Raji (cell line): ENCODE results near the gene MAST2.

ENCODE experiments used
- POLR2A ChIP-seq: IDR thresholded peaks from 2 replicates; pipeline ENCODE4 v1.6.1; 2011; ENCODE audit warnings: low read depth, low read length, control low read depth; ENCODE audit not compliant: insufficient read depth

The MAST2 gene

GRCh38 chr1:45877264-45877663, 73.9 kb downstream of the MAST2 start:
- TF ChIP-seq POLR2A, result no peak

DNA sequence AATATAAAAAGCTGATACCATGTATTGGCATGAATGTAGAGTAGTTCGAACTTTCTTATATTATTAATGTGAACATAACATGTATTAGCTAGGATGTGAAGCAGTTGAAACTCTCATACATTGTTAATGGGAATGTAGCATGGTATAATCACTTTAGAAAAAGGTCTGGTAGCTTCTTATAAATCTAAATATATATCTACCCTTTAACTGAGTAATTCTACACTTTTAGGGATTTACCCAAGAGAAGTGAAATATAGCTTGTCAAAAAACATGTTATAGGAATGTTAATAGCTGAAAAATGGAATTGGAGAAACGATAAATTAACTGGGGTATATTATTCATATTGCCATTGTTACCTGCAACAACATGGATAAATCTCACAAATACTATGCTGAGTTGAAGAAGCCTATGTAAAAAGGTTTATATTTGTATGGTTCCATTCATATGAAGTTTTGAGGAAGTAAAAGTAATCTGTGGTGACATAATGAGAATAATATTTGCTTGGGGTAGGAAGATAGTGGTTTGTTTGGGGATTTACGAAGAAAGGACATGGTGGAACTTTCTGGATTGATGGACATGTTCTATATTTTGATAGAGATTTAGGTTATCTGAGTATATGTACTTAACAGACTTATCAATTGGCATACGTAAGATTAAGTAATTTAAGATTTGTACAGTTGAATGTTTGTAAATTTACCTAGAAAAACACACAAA, 76.6 kb downstream of the MAST2 start:
- TF ChIP-seq POLR2A, result no peak

DNA sequence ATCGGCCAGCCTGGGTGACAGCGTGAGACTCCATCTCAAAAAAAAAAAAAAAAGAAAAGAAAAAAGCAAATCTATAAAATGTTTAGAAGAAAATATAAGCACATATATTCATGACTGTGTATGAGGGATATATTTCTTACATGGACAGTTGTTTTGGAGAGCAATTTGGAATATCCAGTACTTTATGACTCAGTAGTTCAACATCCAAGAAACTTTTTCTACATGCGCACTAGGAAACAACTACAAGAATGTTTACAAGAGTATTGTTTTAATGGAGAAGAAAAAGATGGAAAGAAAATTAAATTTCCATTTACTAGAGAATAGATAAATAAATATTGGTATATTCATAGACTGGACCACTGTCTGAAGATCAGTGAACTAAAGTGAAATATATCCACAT, 77.5 kb downstream of the MAST2 start:
- TF ChIP-seq POLR2A, result no peak

DNA sequence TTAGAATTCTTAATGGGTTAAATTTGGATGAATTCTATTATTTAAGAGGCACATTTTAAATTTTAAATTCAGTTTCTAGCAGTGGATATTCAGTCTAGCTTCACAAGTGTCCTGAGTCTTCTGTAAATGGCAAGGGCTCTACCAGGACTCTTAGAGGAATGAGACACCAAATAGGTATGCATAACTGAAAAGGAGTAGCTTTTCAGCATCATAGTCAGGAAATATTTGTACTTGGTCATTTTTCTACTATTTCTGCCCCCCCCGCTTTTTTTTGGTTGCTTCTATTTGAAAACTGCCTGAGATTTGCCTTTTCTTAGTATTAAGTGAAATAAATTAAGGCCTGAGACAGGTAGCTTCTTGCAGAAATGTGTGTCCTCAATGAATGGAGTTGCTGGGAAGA, 80.2 kb downstream of the MAST2 start:
- no peak for TF ChIP-seq POLR2A

GRCh38 chr1:45884700-45885099, 81.3 kb downstream of the MAST2 start:
- TF ChIP-seq POLR2A, result no peak

DNA sequence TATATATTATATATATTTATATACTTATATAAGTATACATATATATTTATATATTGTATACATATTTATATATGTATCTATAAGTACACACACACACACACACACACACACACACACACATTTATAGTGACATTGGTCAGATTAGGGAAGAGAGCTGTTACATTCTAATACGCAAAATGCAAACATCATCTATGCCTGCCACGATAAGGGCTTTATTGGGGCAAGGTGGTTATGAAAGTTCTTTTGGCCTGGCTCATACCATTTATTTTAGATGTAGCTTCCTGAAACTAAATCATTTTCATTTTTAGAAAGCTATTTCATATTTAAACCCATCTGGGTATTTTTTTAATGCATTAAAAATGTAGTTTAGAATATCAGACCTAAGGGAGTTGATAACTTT, 82.8 kb downstream of the MAST2 start:
- no peak for TF ChIP-seq POLR2A

DNA sequence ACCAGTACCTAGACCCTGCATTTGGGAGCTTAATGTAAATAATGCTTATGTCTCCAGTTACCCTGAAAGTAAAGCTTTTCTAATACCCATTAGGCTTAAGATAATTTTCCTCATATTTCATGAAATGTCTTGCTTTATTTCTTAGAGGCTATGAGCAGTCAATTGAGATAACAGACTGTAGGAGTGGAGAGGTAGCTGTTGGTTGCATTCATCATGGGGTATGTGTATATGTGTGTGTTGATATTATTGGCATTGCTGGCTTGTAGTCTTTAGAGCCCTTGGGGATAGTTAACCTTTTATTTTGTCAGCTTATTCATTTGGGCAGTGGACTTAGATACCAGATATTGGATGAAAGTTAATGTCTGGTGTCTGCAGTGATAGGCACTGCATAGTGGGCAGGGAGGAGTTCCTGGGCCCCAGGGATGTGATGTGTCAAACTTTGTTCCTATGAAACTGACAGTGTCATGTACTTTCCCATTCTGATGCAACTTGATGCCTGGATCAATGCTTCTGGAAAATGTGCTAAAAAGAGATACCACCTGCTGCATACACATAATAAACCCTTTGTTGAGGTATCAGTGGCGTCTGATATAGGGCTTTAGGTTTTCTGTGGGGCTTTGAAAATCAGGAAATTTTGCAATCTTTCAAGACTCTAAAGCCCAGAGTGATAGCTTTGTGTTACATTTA, 83.9 kb downstream of the MAST2 start:
- TF ChIP-seq POLR2A, result no peak

- TF ChIP-seq POLR2A, result no peak
Measured at GRCh38 chr1:45890078-45890477, 86.7 kb downstream of the MAST2 start.

DNA sequence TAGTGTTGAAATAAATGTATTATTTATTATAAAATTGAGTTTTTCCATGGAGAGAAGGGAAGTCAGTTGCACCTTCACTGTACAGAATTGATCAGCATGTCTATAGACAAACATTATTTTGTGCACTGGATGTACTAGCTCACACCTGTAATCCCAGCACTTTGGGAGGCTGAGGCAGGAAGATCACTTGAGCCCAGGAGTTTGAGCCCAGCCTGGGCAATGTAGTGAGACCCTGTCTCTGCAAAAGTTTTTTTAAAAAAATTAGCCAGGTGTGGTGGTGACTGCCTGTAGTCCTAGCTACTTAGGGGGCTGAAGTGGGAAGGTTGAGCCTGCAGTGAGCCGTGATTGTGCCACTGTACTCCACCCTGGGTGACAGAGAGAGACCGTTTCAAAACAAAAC, 87.7 kb downstream of the MAST2 start:
- TF ChIP-seq POLR2A, result no peak

GRCh38 chr1:45892068-45892785, 88.8 kb downstream of the MAST2 start:
- TF ChIP-seq POLR2A, result no peak

- no peak for TF ChIP-seq POLR2A
Measured at GRCh38 chr1:45894331-45894730, 90.9 kb downstream of the MAST2 start.

GRCh38 chr1:45894921-45895320, 91.5 kb downstream of the MAST2 start:
- no peak for TF ChIP-seq POLR2A

- TF ChIP-seq POLR2A, result no peak
Measured at GRCh38 chr1:45895406-45895805, 92.0 kb downstream of the MAST2 start.

- no peak for TF ChIP-seq POLR2A
Measured at GRCh38 chr1:45906883-45907282, 103.5 kb downstream of the MAST2 start.

- no peak for TF ChIP-seq POLR2A
Measured at GRCh38 chr1:45908611-45909140, 105.3 kb downstream of the MAST2 start.

DNA sequence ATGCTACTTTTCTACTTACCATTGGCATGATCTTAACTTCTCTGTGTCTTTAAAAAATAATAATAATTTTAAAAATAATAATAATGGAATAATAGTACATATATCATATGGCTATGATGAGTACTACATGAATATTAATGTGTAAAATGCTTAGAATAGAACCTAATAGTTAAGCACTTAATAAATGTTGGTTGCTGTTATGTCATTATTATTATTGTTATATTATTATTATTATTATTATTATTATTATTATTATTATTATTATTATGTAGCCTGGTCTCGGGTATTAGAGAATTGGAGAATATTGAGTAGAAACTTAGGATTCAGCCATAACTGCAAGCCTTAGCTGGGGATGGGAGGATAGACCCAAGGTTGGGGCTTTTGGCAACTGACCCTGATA, 108.2 kb downstream of the MAST2 start:
- TF ChIP-seq POLR2A, result no peak
